Measurements from ENCODE around the gene SCUBE3. TPM values are rescaled to one million over a fixed set of nuclear protein-coding genes. Genes with fewer than 3 reads are reported as not detected.

Gene SCUBE3
- total and polyA plus RNA-seq, 2 of the 13 experiments (the other 11 are each of a cell fraction or from before 2014, with no cell fraction given): not detected

GRCh38 chr6:35294308-35294945, 80.7 kb downstream of the SCUBE3 start (continued):
- TF ChIP-seq CENPT (CRISPR knock-in tag; IDR thresholded peaks at IDR 0.05; ENCODE audit: low read depth): no peak
- TF ChIP-seq ZNF589 (CRISPR knock-in tag; conservative IDR thresholded peaks at IDR 0.05): no peak
- TF ChIP-seq SAP130 (CRISPR knock-in tag; IDR thresholded peaks at IDR 0.05; ENCODE audit: low read depth): peak; percentile 52; the same call in 1 of the 2 replicates
- TF ChIP-seq ZNF674 (CRISPR knock-in tag; IDR thresholded peaks at IDR 0.05; ENCODE audit: low read depth): 0 out of 2 replicates have a peak, but pooled peaks have one; percentile 17
- TF ChIP-seq ZFY (CRISPR knock-in tag; IDR thresholded peaks at IDR 0.05): no peak
- no peak for TF ChIP-seq TBX2 (CRISPR knock-in tag; IDR thresholded peaks at IDR 0.05; ENCODE audit: borderline replicate concordance)
- TF ChIP-seq ZNF883 (CRISPR knock-in tag; IDR thresholded peaks at IDR 0.05; ENCODE audit: not compliant biosample characterization): no peak
- no peak for TF ChIP-seq MED1 (CRISPR knock-in tag; IDR thresholded peaks at IDR 0.05)
- no peak for TF ChIP-seq MEF2D (CRISPR knock-in tag; IDR thresholded peaks at IDR 0.05)
- TF ChIP-seq THAP7 (CRISPR knock-in tag; IDR thresholded peaks at IDR 0.05): no peak
- no peak for TF ChIP-seq ZBTB3 (CRISPR knock-in tag; IDR thresholded peaks at IDR 0.05; ENCODE audit: borderline replicate concordance, low read depth)
- TF ChIP-seq HOMEZ (CRISPR knock-in tag; IDR thresholded peaks at IDR 0.05; ENCODE audit: low read depth): 0 out of 2 replicates have a peak, but pooled peaks have one; percentile 44
- TF ChIP-seq ZNF841 (CRISPR knock-in tag; IDR thresholded peaks at IDR 0.05; ENCODE audit: borderline replicate concordance): no peak
- no peak for TF ChIP-seq PBX3 (CRISPR knock-in tag; IDR thresholded peaks at IDR 0.05; ENCODE audit: borderline replicate concordance)
- TF ChIP-seq ZSCAN20 (CRISPR knock-in tag; IDR thresholded peaks at IDR 0.05; ENCODE audit: borderline replicate concordance): no peak
- peak; percentile 91 for TF ChIP-seq STAG1 (CRISPR knock-in tag; IDR thresholded peaks at IDR 0.05)
- no peak for TF ChIP-seq RFX3 (CRISPR knock-in tag; IDR thresholded peaks at IDR 0.05)
- no peak for TF ChIP-seq NCOA2 (CRISPR knock-in tag; IDR thresholded peaks at IDR 0.05)
- TF ChIP-seq CTCF (CRISPR knock-in tag; IDR thresholded peaks at IDR 0.05): peak; percentile 96
- no peak for TF ChIP-seq MYC (CRISPR knock-in tag; IDR thresholded peaks at IDR 0.05; ENCODE audit: borderline replicate concordance)
- TF ChIP-seq HIVEP1 (CRISPR knock-in tag; IDR thresholded peaks at IDR 0.05): no peak
- TF ChIP-seq ZNF550 (CRISPR knock-in tag; IDR thresholded peaks at IDR 0.05; ENCODE audit: borderline replicate concordance): no peak
- TF ChIP-seq BHLHE40 (IDR thresholded peaks at IDR 0.05; ENCODE audit: low read length): peak; percentile 10; the same call in 1 of the 2 replicates
- no peak for TF ChIP-seq HOXD1 (CRISPR knock-in tag; IDR thresholded peaks at IDR 0.05)
- no peak for TF ChIP-seq HCFC1 (IDR thresholded peaks at IDR 0.05; ENCODE audit: low read depth, low read length)
- TF ChIP-seq DNMT1 (CRISPR knock-in tag; IDR thresholded peaks at IDR 0.05): no peak
- TF ChIP-seq NRL (CRISPR knock-in tag; IDR thresholded peaks at IDR 0.05; ENCODE audit: borderline replicate concordance): no peak
- TF ChIP-seq ZSCAN31 (CRISPR knock-in tag; IDR thresholded peaks at IDR 0.05; ENCODE audit: low read depth): no peak
